IMR-90 (cell line): ENCODE data around the gene PLA2G4E. TPM values are rescaled to one million over a fixed set of nuclear protein-coding genes. Genes with fewer than 3 reads are reported as not detected.

ENCODE experiments used
- ATAC-seq: fragments of 200-7000 bp; cut with Tn5 transposase; 2 replicates; pipeline ENCODE4 v1.9.1; 2020; ENCODE audit warnings: low read depth, mild to moderate bottlenecking, moderate library complexity
- BruUV-seq: library from RNA; stranded (reverse); fragments of 400-500 nt; replicated peaks from 2 replicates; lab custom pipeline; 2021; lab: Mats Ljungman, UMichigan
- CTCF ChIA-PET: fragments of 300-600 bp; formaldehyde crosslinking; extraction: SDS; loops from one replicate; lab custom pipeline; 2021; ENCODE audit warnings: antibody characterized with exemption; lab: Yijun Ruan, JAX
- POLR2A ChIA-PET: fragments of 300-600 bp; sonication (Branson Sonifier 250); formaldehyde crosslinking; loops from one replicate; lab custom pipeline; 2022; ENCODE audit warnings: antibody characterized with exemption; ENCODE audit not compliant: unreplicated experiment; lab: Charles Lee
- DNase-seq: peaks from one replicate; pipeline ENCODE4 v3.0.0; 2013
- H2AFZ ChIP-seq: replicated peaks from 2 replicates; pipeline ENCODE3; 2013; ENCODE audit warnings: low read length, mild to moderate bottlenecking; ENCODE audit not compliant: poor library complexity
- H2AK5ac ChIP-seq: 2 replicates; pipeline ENCODE4 v1.6.1; 2013; ENCODE audit warnings: low read depth, low read length, inconsistent platforms
- H2AK9ac ChIP-seq: replicated peaks from 2 replicates; pipeline ENCODE3; 2013; ENCODE audit warnings: mild to moderate bottlenecking, low read depth, low read length, moderate library complexity; ENCODE audit not compliant: poor library complexity
- H2BK120ac ChIP-seq: 2 replicates; pipeline ENCODE4 v1.6.1; 2013; ENCODE audit warnings: low read depth, low read length, inconsistent platforms
- H2BK15ac ChIP-seq: 3 replicates; pipeline ENCODE4 v1.6.1; 2013; ENCODE audit warnings: low read depth, low read length, inconsistent platforms
- H2BK20ac ChIP-seq: 2 replicates; pipeline ENCODE4 v1.6.1; 2013; ENCODE audit warnings: low read depth, mild to moderate bottlenecking, inconsistent platforms, low read length, moderate library complexity
- H2BK5ac ChIP-seq: 2 replicates; pipeline ENCODE4 v1.6.1; 2013; ENCODE audit warnings: mild to moderate bottlenecking, low read depth, low read length, inconsistent platforms; ENCODE audit not compliant: poor library complexity, severe bottlenecking
- H3K14ac ChIP-seq: replicated peaks from 2 replicates; pipeline ENCODE4 v1.6.1; 2013; ENCODE audit warnings: low read depth, low read length, inconsistent platforms
- H3K18ac ChIP-seq: 2 replicates; pipeline ENCODE4 v1.6.1; 2013; ENCODE audit warnings: low read depth, low read length, control low read depth
- H3K23ac ChIP-seq: 2 replicates; pipeline ENCODE4 v1.6.1; 2013; ENCODE audit warnings: low read depth, low read length, inconsistent platforms
- H3K27ac ChIP-seq: 2 replicates; pipeline ENCODE4 v1.5.1; 2013; ENCODE audit warnings: mild to moderate bottlenecking, control low read depth, low read length; ENCODE audit not compliant: insufficient read depth
- H3K27me3 ChIP-seq: 2 replicates; pipeline ENCODE4 v1.6.1; 2013; ENCODE audit warnings: low read length; ENCODE audit not compliant: control insufficient read depth, insufficient read depth
- H3K36me3 ChIP-seq: 2 replicates; pipeline ENCODE4 v1.6.1; 2013; ENCODE audit warnings: low read length, mixed read lengths; ENCODE audit not compliant: control insufficient read depth, insufficient read depth
- H3K4ac ChIP-seq: 2 replicates; pipeline ENCODE4 v1.6.1; 2013; ENCODE audit warnings: low read depth, low read length, inconsistent platforms
- H3K4me1 ChIP-seq: 2 replicates; pipeline ENCODE4 v1.6.1; 2013; ENCODE audit warnings: low read length, mixed read lengths; ENCODE audit not compliant: control insufficient read depth, insufficient read depth
- H3K4me2 ChIP-seq: 2 replicates; pipeline ENCODE4 v1.6.1; 2013; ENCODE audit warnings: low read depth, mild to moderate bottlenecking, control low read depth, low read length, moderate library complexity
- H3K4me3 ChIP-seq: 2 replicates; pipeline ENCODE4 v1.5.1; 2013; ENCODE audit warnings: low read depth, mild to moderate bottlenecking, control low read depth, low read length, moderate library complexity; ENCODE audit not compliant: insufficient read depth
- H3K56ac ChIP-seq: 2 replicates; pipeline ENCODE4 v1.6.1; 2013; ENCODE audit warnings: low read length, inconsistent platforms; ENCODE audit not compliant: insufficient read depth; ENCODE audit errors: extremely low read depth
- H3K79me1 ChIP-seq, 2 experiments: 2 replicates each; pipeline ENCODE4 v1.6.1; 2013; ENCODE audit warnings: low read length in 2 of 2, inconsistent platforms in 1 of 2, low read depth in 1 of 2
- H3K9ac ChIP-seq: 2 replicates; pipeline ENCODE4 v1.6.1; 2013; ENCODE audit warnings: low read depth, low read length, control low read depth
- H3K9me1 ChIP-seq: 2 replicates; pipeline ENCODE4 v1.6.1; 2013; ENCODE audit warnings: low read length, inconsistent platforms; ENCODE audit not compliant: insufficient read depth
- H3K9me3 ChIP-seq: 2 replicates; pipeline ENCODE4 v1.6.1; 2013; ENCODE audit warnings: low read length; ENCODE audit not compliant: control insufficient read depth, insufficient read depth
- H4K20me1 ChIP-seq: 2 replicates; pipeline ENCODE4 v1.6.1; 2013; ENCODE audit warnings: low read length, inconsistent platforms; ENCODE audit not compliant: insufficient read depth
- H4K5ac ChIP-seq: 2 replicates; pipeline ENCODE4 v1.6.1; 2013; ENCODE audit warnings: mild to moderate bottlenecking, low read depth, low read length, control low read depth
- H4K8ac ChIP-seq, 2 experiments: 2 replicates each; pipeline ENCODE4 v1.6.1; 2013; ENCODE audit warnings: low read depth in 2 of 2, low read length in 2 of 2, control low read depth in 1 of 2, inconsistent platforms in 1 of 2
- H4K91ac ChIP-seq: 2 replicates; pipeline ENCODE4 v1.6.1; 2013; ENCODE audit warnings: low read depth, low read length, inconsistent platforms; ENCODE audit not compliant: insufficient read depth
- CEBPB ChIP-seq: IDR thresholded peaks from 2 replicates; pipeline ENCODE4 v1.6.1; 2012; ENCODE audit warnings: low read depth, low read length, improper control_type of control experiment
- CHD1 ChIP-seq: IDR thresholded peaks from 2 replicates; pipeline ENCODE4 v1.6.1; 2012; ENCODE audit warnings: low read depth, low read length, improper control_type of control experiment
- FOS ChIP-seq: fragments of 150-350 bp; IDR thresholded peaks from 2 replicates; pipeline ENCODE4 v1.6.1; 2016; ENCODE audit warnings: low read depth, low read length
- NFE2L2 ChIP-seq: fragments of 150-350 bp; IDR thresholded peaks from 2 replicates; pipeline ENCODE4 v1.6.1; 2016; ENCODE audit warnings: low read depth, mild to moderate bottlenecking, low read length
- RAD21 ChIP-seq: IDR thresholded peaks from 2 replicates; pipeline ENCODE4 v1.6.1; 2012; ENCODE audit warnings: low read length, improper control_type of control experiment
- RFX5 ChIP-seq: IDR thresholded peaks from 2 replicates; pipeline ENCODE4 v1.8.0; 2012; ENCODE audit warnings: low read depth, mild to moderate bottlenecking, low read length, moderate library complexity
- WGBS, 2 experiments: methylation state at CpG; one replicate each; pipeline versions ENCODE4 v1.1.5 to v1.1.7; 2013; ENCODE audit warnings: missing lambda C conversion rate in 2 of 2; ENCODE audit not compliant: insufficient read length in 1 of 2; ENCODE audit errors: extremely low coverage in 2 of 2; 5-methylcytosine and 5-hydroxymethylcytosine counted together
- dilution Hi-C: fragments of 300-500 bp; cut with HindIII; formaldehyde crosslinking; loops from one replicate; pipeline ENCODE4 v1.14.3; 2018; ENCODE audit warnings: low sequenced_read_pairs; ENCODE audit not compliant: unreplicated experiment
- in situ Hi-C: fragments of 300-500 bp; cut with MboI; formaldehyde crosslinking; loops from 3 replicates; pipeline ENCODE4 v1.14.3; 2019; ENCODE audit warnings: low sequenced_read_pairs, inconsistent platforms, mixed read lengths
- intact Hi-C: fragments of 100-400 bp; cut with micrococcal nuclease; formaldehyde crosslinking; loops from 2 replicates; pipeline ENCODE4 v1.10.0; 2022
- polyA plus RNA-seq, 3 experiments: library from polyadenylated mRNA; depleted of rRNA; stranded (reverse); fragments of >200 nt; gene quantifications; 2 replicates each; pipeline ENCODE4 v1.2.3, GENCODE V29; 2012; ENCODE audit warnings: low replicate concordance in 1 of 3
- total RNA-seq: library from RNA; depleted of rRNA; stranded (reverse); fragments of >200 nt; gene quantifications from 2 replicates; pipeline ENCODE4 v1.2.3, GENCODE V29; 2012
- TF ChIP-seq, protein P1 (sequence below): fragments of 150-350 bp; IDR thresholded peaks from 2 replicates; pipeline ENCODE4 v1.6.1; 2017; ENCODE audit warnings: mild to moderate bottlenecking, antibody characterized with exemption, low read length, low read depth
- TF ChIP-seq, protein P2 (sequence below): fragments of 150-350 bp; IDR thresholded peaks from 2 replicates; pipeline ENCODE4 v1.6.1; 2016; ENCODE audit warnings: low read depth, mild to moderate bottlenecking, low read length, moderate library complexity, borderline replicate concordance
- TF ChIP-seq, protein P3 (sequence below): conservative IDR thresholded peaks from 2 replicates; pipeline ENCODE4 v1.5.1; 2012; ENCODE audit warnings: mild to moderate bottlenecking, low read depth, low read length, improper control_type of control experiment

PLA2G4E gene
- total and polyA plus RNA-seq, 2 of the 4 experiments (the other 2 are of a cell fraction): not detected

DNA sequence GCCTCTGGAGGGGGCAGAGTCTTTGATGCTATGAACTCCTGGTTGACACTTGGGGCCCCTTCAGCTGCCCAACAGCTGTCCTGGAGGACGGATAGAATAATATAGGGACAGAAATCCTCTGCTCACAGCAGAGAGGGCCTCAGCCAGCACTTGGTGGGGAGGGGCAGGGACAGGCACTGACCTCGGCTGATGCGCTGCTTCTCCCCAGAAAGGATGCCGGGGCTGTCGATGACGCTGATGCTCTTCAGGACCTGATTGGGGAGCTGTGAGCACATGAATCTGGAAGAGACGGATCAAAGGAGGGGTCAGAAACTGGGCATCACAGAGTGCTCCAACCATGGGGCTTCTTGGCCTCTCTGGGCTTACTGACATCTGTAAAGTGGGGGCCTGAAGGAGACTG, 78.0 kb downstream of the PLA2G4E start (continued):
- no peak for TF ChIP-seq CHD1
- TF ChIP-seq RFX5: no peak
- TF ChIP-seq, protein P1, sequence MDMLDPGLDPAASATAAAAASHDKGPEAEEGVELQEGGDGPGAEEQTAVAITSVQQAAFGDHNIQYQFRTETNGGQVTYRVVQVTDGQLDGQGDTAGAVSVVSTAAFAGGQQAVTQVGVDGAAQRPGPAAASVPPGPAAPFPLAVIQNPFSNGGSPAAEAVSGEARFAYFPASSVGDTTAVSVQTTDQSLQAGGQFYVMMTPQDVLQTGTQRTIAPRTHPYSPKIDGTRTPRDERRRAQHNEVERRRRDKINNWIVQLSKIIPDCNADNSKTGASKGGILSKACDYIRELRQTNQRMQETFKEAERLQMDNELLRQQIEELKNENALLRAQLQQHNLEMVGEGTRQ: no peak

DNA sequence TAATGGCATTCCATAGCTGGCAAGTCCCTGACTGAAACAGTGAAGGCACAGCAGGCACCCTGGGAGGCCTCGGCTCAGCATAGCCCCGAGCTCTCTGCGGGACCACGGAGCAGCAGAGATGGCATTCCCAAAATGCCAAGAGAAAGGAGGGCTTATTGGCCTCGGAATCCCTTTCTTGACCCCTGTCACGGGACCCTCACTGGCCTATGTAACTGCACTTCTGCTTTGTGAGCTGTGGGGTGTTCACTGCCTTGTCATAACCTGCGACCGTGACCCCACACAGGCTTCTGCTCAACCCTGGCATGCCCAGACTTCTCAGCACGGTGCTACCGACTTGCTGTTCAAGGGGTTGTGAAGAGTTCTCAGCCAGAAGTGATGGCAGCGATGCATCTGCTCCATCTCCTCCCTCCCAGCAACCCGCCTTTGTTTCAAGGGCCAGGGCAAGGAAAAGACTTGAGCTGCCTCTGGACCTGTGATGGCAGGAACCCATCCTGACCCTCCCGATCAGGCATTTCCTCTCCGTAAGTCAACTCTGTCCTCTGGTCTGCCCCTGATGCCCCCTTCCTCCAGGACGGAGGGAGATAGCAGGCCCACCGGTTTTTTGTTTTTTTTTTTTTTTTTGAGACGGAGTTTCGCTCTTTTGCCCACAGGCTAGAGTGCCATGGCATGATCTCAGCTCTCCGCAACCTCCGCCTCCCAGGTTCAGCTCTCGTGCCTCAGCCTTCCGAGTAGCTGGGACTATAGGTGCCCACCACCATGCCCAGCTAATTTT, 79.0 kb downstream of the PLA2G4E start:
- dilution Hi-C loops: no loop called here
- no peaks in the 10 kb centered on the region for H3K27me3 ChIP-seq
- 92% methylated on average over 5 of the region's 22 CpGs; no CpG with 5 or more reads in 1 of the 2 experiments for WGBS, 2 experiments
- no peaks in the 10 kb centered on the region for H3K9me3 ChIP-seq
- H3K4ac ChIP-seq: peak overlapping the region; percentile 100
- H2AK5ac ChIP-seq: peak overlapping the region; percentile 95
- H3K9ac ChIP-seq: no peak overlapping the region
- peak overlapping the region; percentile 13 for H2AFZ ChIP-seq
- peaks cover 52% of the 10 kb centered on the region for H3K9me1 ChIP-seq
- peaks cover 45% of the 10 kb centered on the region for H3K4me1 ChIP-seq
- peak overlapping the region; percentile 79 for H2BK20ac ChIP-seq
- ChIA-PET POLR2A (no interaction called here), CTCF (interaction anchor here (0.6 kb wide), 1 partner anchor 542 kb away, joined by 3 read pairs; no protein-coding TSS in a partner anchor)
- peak overlapping the region in 1 of 2 experiments; percentile 86; a peak in 3 of 4 replicates for H4K8ac ChIP-seq
- peak overlapping the region; percentile 52 for H2BK5ac ChIP-seq
- H2BK15ac ChIP-seq: peak overlapping the region; percentile 93; the same call in 2 of the 3 replicates
- intact Hi-C loops: no loop called here
- no peaks in the 10 kb centered on the region for H4K20me1 ChIP-seq
- H3K56ac ChIP-seq: no peak overlapping the region
- peak overlapping the region; percentile 100 for H2BK120ac ChIP-seq
- no peak for DNase-seq
- peak overlapping the region; percentile 63; the same call in 1 of the 2 replicates for H3K23ac ChIP-seq
- no peak overlapping the region for H3K4me3 ChIP-seq
- peak overlapping the region; percentile 11 for H2AK9ac ChIP-seq
- peak overlapping the region; percentile 71 for H3K14ac ChIP-seq
- in situ Hi-C loops: no loop called here
- H3K36me3 ChIP-seq: peaks cover 1% of the 10 kb centered on the region; the same call in 1 of the 2 replicates
- H3K18ac ChIP-seq: no peak overlapping the region
- peaks cover 52 to 86% of the 10 kb centered on the region in 2 experiments for H3K79me1 ChIP-seq
- H3K27ac ChIP-seq: no peak overlapping the region
- H4K5ac ChIP-seq: peak overlapping the region; percentile 34; the same call in 1 of the 2 replicates
- ATAC-seq: no peak
- H4K91ac ChIP-seq: peak overlapping the region; percentile 85
- H3K4me2 ChIP-seq: no peak overlapping the region
- BruUV-seq: no TSS peak
- TF ChIP-seq, protein P2, sequence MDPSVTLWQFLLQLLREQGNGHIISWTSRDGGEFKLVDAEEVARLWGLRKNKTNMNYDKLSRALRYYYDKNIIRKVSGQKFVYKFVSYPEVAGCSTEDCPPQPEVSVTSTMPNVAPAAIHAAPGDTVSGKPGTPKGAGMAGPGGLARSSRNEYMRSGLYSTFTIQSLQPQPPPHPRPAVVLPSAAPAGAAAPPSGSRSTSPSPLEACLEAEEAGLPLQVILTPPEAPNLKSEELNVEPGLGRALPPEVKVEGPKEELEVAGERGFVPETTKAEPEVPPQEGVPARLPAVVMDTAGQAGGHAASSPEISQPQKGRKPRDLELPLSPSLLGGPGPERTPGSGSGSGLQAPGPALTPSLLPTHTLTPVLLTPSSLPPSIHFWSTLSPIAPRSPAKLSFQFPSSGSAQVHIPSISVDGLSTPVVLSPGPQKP: no peak
- TF ChIP-seq CEBPB (no peak), RFX5 (no peak), FOS (no peak), RAD21 (no peak), NFE2L2 (no peak), CHD1 (no peak)
- TF ChIP-seq, protein P3, sequence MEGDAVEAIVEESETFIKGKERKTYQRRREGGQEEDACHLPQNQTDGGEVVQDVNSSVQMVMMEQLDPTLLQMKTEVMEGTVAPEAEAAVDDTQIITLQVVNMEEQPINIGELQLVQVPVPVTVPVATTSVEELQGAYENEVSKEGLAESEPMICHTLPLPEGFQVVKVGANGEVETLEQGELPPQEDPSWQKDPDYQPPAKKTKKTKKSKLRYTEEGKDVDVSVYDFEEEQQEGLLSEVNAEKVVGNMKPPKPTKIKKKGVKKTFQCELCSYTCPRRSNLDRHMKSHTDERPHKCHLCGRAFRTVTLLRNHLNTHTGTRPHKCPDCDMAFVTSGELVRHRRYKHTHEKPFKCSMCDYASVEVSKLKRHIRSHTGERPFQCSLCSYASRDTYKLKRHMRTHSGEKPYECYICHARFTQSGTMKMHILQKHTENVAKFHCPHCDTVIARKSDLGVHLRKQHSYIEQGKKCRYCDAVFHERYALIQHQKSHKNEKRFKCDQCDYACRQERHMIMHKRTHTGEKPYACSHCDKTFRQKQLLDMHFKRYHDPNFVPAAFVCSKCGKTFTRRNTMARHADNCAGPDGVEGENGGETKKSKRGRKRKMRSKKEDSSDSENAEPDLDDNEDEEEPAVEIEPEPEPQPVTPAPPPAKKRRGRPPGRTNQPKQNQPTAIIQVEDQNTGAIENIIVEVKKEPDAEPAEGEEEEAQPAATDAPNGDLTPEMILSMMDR: no peak
- TF ChIP-seq, protein P1: no peak
